Stomach (tissue), 9 donors: ENCODE data around the gene ZNF438. TPM values are rescaled to one million over a fixed set of nuclear protein-coding genes. Genes with fewer than 3 reads are reported as not detected.
"Not testable (repeated sequence)": the region's sequence is repeated elsewhere in the genome, so short reads cannot be mapped to it uniquely, and the experiment has no call there.

ENCODE experiments used
- DNase-seq, 2 donors: peaks; one replicate each; pipeline versions ENCODE4 v3.0.0 to v3.0.0-alpha.2; 2013 to 2019
- H3K27ac ChIP-seq, 5 donors: fragments of 200-600 bp in 4 of 5; sonication (generic) in 4 of 5; one replicate each; pipeline ENCODE4 v1.5.1; 2013 to 2019; ENCODE audit warnings: mild to moderate bottlenecking in 1 of 5, moderate library complexity in 1 of 5
- H3K27me3 ChIP-seq, 3 donors: fragments of 200-600 bp; sonication (generic); one replicate each; pipeline ENCODE4 v1.5.1; 2017 to 2019; ENCODE audit warnings: mixed run types in 1 of 3
- H3K36me3 ChIP-seq, 4 donors: fragments of 200-600 bp; sonication (generic); 1 replicate in 3 of 4; 2 replicates in 1 of 4; pipeline ENCODE4 v1.5.1; 2016 to 2019
- H3K4me1 ChIP-seq, 4 donors: fragments of 200-600 bp; sonication (generic); one replicate each; pipeline ENCODE4 v1.5.1; 2016 to 2019
- H3K4me3 ChIP-seq, 4 donors: fragments of 200-600 bp; sonication (generic) in 3 of 4; one replicate each; pipeline ENCODE4 v1.5.1; 2016 to 2019; ENCODE audit warnings: mild to moderate bottlenecking in 1 of 4
- H3K9me3 ChIP-seq, 4 donors: fragments of 200-600 bp; sonication (generic); one replicate each; pipeline ENCODE4 v1.5.1; 2016 to 2019
- EP300 ChIP-seq: sonication (generic); formaldehyde crosslinking; IDR thresholded peaks from one replicate; pipeline ENCODE4 v1.6.1; 2017; ENCODE audit warnings: antibody characterized with exemption
- POLR2A ChIP-seq, 4 donors: fragments of 450-650 bp; IDR thresholded peaks; one replicate each; pipeline ENCODE4 v1.6.1; 2016; ENCODE audit warnings: antibody characterized with exemption in 4 of 4, control low read depth in 2 of 4, mild to moderate bottlenecking in 1 of 4, moderate library complexity in 1 of 4
- POLR2AphosphoS5 ChIP-seq, 3 donors: sonication (generic); formaldehyde crosslinking; IDR thresholded peaks; one replicate each; pipeline ENCODE4 v1.6.1; 2016; ENCODE audit warnings: antibody characterized with exemption in 3 of 3
- WGBS, 5 donors: extraction: QIAGEN DNeasy Blood & Tissue Kit in 3 of 5; methylation state at CpG; one replicate each; pipeline versions ENCODE4 v1.1.5 to v1.1.7; 2013 to 2018; 5-methylcytosine and 5-hydroxymethylcytosine counted together
- intact Hi-C: fragments of 100-400 bp; cut with DNase I; formaldehyde crosslinking; loops from one replicate; pipeline ENCODE4 v1.15.1; 2023; ENCODE audit warnings: low total_unique reads
- polyA plus RNA-seq, 3 donors: library from polyadenylated mRNA; stranded (reverse); fragments of 200-250 nt; gene quantifications; one replicate each; pipeline ENCODE4 v1.2.3, GENCODE V29; 2013
- total RNA-seq, 5 donors: library from RNA; depleted of rRNA; stranded (reverse); fragments of >200 nt; gene quantifications; one replicate each; pipeline versions ENCODE4 v1.1.0 to v1.2.3, GENCODE V29; 2014 to 2016
- TF ChIP-seq, protein P1 (sequence below), 7 experiments: fragments of 450-650 bp in 4 of 7; fragments of 200-600 bp in 3 of 7; sonication (generic) in 3 of 7; IDR thresholded peaks; one replicate each; pipeline ENCODE4 v1.5.1; 2016 to 2019; ENCODE audit warnings: antibody characterized with exemption in 7 of 7, control low read depth in 2 of 7, mild to moderate bottlenecking in 1 of 7
- donor health status: healthy with polysubstance abuse.
- donor health status: Bipolar disorder and iron deficiency.
- donor health status: healthy.

ZNF438 gene
- total and polyA plus RNA-seq, 8 donors: 3.5 to 37.9 (median 5.4) TPM; not detected in 1

DNA sequence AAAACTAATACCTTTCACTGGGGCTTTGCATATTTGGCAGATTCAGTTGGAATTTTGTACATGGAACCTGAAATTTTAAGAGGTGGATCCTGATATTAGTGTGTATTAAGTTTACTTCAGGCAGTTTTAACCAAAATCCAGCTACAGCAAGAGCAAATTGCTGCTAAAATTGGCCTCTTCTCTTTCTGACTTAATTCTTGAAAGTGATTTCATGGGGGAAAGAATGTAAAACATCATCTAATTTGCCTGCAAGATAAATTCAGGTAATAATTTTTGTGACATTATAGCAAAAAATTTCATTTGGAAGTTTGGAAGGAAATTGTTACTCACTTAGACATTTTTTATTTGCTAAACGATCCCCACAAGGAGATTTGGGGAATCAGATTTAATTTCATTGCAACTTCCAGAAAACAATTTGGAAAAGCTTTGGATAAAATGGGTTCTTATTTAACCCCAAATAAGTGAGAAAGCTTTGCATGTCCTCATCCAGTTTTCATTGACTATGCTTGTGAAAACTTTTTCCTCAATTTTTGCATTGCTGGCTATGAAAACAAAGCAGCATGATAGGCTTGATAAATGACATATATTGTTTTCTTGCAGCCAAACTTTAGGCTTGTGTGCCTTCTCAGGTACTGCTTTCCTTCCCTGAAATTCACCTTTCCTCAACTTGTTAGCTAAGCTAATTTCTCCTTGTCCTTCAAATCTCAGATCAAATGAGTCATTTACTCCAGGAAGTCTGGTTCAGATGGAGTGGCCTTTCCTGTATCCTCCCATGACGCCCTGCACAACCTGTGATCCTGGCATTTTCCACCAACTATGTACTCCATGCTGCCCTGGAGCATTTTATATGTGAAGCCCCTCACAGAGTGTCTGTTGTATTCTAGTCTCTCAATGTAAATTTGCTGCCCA is 27.4 kb upstream of the ZNF438 start:
- Histone ChIP-seq H3K27me3 (no peaks in the 10 kb centered on the region), H3K4me3 (no peak overlapping the region), H3K27ac (peak overlapping the region in 1 of 5 donors; percentile 11), H3K36me3 (no peaks in the 10 kb centered on the region), H3K4me1 (peaks cover 0 to 19% (median 9%) of the 10 kb centered on the region in 4 donors), H3K9me3 (no peaks in the 10 kb centered on the region)
- intact Hi-C loops: no loop called here
- peak in 1 of 2 donors; percentile 58 for DNase-seq
- 48 to 72% (median 59%) methylated on average over 2 of the region's 2 CpGs for WGBS, 5 donors
- TF ChIP-seq, protein P1, sequence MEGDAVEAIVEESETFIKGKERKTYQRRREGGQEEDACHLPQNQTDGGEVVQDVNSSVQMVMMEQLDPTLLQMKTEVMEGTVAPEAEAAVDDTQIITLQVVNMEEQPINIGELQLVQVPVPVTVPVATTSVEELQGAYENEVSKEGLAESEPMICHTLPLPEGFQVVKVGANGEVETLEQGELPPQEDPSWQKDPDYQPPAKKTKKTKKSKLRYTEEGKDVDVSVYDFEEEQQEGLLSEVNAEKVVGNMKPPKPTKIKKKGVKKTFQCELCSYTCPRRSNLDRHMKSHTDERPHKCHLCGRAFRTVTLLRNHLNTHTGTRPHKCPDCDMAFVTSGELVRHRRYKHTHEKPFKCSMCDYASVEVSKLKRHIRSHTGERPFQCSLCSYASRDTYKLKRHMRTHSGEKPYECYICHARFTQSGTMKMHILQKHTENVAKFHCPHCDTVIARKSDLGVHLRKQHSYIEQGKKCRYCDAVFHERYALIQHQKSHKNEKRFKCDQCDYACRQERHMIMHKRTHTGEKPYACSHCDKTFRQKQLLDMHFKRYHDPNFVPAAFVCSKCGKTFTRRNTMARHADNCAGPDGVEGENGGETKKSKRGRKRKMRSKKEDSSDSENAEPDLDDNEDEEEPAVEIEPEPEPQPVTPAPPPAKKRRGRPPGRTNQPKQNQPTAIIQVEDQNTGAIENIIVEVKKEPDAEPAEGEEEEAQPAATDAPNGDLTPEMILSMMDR (IDR thresholded peaks at IDR 0.05): no peak
- TF ChIP-seq POLR2AphosphoS5 (IDR thresholded peaks at IDR 0.05): peak in 2 of 3 donors; percentile 31 to 79

DNA sequence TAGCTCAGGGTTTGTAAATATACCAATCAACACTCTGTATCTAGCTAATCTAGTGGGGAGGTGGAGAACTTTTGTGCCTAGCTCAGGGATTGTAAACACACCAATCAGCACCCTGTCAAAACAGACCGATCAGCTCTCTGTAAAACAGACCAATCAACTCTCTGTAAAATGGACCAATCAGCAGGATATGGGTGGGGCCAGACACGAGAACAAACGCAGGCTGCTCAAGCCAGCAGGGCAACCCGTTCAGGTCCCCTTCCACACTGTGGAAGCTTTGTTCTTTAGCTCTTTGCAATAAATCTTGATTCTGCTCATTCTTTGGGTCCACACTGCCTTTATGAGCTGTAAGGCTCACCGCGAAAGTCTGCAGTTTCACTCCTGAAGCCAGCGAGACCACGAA is 25.0 kb upstream of the ZNF438 start:
- H3K27ac ChIP-seq, DNase-seq, intact Hi-C loops, H3K4me1 ChIP-seq, H3K36me3 ChIP-seq, H3K27me3 ChIP-seq, H3K4me3 ChIP-seq, H3K9me3 ChIP-seq: not testable (repeated sequence)
- WGBS, 5 donors: 77 to 86% (median 81%) methylated on average over 8 of the region's 8 CpGs

DNA sequence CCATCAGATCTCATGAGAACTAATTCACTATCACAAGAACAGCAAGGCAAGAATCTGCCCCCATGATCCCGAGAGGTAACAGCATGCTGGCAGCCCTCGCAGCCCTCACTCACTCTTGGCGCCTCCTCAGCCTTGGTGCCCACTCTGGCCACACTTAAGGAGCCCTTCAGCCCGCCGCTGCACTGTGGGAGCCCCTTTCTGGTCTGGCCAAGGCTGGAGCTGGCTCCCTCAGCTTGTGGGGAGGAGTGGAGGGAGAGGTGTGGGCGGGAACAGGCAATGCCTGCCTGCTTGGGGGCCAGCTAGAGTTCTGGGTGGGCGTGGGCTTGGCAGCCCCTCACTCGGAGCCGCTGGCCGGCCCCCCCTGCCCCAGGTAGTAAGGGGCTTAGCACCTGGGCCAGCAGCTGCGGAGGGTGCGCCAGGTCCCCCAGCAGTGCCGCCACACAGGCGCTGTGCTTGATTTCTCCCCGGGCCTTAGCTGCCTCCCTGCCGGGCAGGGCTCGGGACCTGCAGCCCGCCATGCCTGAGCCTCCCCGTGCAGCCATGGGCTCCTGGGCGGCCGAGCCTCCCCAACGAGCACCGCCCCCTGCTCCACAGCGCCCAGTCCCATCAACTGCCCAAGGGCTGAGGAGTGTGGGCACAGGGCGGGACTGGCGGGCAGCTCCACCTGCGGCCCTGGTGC is 24.0 kb upstream of the ZNF438 start:
- WGBS, 5 donors: 81 to 94% (median 90%) methylated on average over 20 to 27 of the region's 27 CpGs
- TF ChIP-seq EP300 (no peak), POLR2AphosphoS5 (IDR thresholded peaks at IDR 0.05) (no peak), POLR2A (IDR thresholded peaks at IDR 0.05) (no peak)
- TF ChIP-seq, protein P1 (IDR thresholded peaks at IDR 0.05): no peak
- Histone ChIP-seq H3K27me3 (no peaks in the 10 kb centered on the region), H3K9me3 (peaks cover 0 to 5% (median 0%) of the 10 kb centered on the region in 4 donors), H3K27ac (no peak overlapping the region), H3K4me1 (no peaks in the 10 kb centered on the region), H3K4me3 (no peak overlapping the region), H3K36me3 (no peaks in the 10 kb centered on the region)
- DNase-seq: no peak
- intact Hi-C loops: no loop called here

DNA sequence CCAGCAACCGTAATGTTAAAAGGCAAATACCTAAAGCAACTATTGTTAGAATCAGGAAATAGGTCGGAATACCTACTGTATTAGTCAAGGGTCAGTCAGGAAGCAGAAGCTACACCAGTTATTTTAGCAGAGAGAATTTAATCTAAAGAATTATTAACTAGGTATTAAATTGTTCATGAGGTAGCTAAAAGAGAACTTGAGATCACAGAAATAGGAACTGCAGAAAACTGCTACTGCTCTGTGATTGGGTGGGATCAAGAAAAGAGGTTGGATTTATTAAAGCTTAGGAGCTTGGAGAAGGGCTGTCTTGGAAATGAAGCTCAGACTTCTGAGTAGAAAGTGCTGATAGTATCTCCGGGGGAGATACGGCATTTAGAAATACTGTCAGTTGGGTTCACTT is 20.0 kb upstream of the ZNF438 start:
- WGBS, 5 donors: 63 to 74% (median 72%) methylated on average over 4 of the region's 4 CpGs
- Histone ChIP-seq H3K9me3 (peaks cover 0 to 5% (median 0%) of the 10 kb centered on the region in 4 donors), H3K4me1 (no peaks in the 10 kb centered on the region), H3K27ac (no peak overlapping the region), H3K4me3 (no peak overlapping the region), H3K27me3 (no peaks in the 10 kb centered on the region), H3K36me3 (no peaks in the 10 kb centered on the region)
- TF ChIP-seq POLR2A (IDR thresholded peaks at IDR 0.05) (no peak), POLR2AphosphoS5 (IDR thresholded peaks at IDR 0.05) (no peak), EP300 (no peak)
- TF ChIP-seq, protein P1 (IDR thresholded peaks at IDR 0.05): no peak
- no peak for DNase-seq
- intact Hi-C loops: no loop called here
